Right lobe of liver (tissue), 6 donors: ENCODE measurements around the gene SAG. TPM values are rescaled to one million over a fixed set of nuclear protein-coding genes. Genes with fewer than 3 reads are reported as not detected.
"Not testable (repeated sequence)": the region's sequence is repeated elsewhere in the genome, so short reads cannot be mapped to it uniquely, and the experiment has no call there.

Experiments used
- ATAC-seq, 4 donors: fragments of 200-7000 bp; cut with Tn5 transposase; one replicate each; pipeline ENCODE4 v1.9.1; 2020; ENCODE audit warnings: mild to moderate bottlenecking in 4 of 4, moderate library complexity in 4 of 4
- DNase-seq, 3 donors: peaks; one replicate each; pipeline ENCODE4 v3.0.0-alpha.2; 2020
- H3K27ac ChIP-seq, 3 donors: fragments of 200-600 bp; one replicate each; pipeline ENCODE4 v1.8.0; 2022
- H3K27me3 ChIP-seq, 2 donors: fragments of 200-600 bp; one replicate each; pipeline ENCODE4 v1.8.0; 2022
- H3K36me3 ChIP-seq, 4 donors: fragments of 200-600 bp; sonication (generic) in 1 of 4; one replicate each; pipeline versions ENCODE4 v1.5.1 to v1.8.0; 2017 to 2022; ENCODE audit warnings: control low read depth in 1 of 4
- H3K4me1 ChIP-seq, 4 donors: fragments of 200-600 bp; sonication (generic) in 1 of 4; one replicate each; pipeline versions ENCODE4 v1.5.1 to v1.8.0; 2017 to 2022; ENCODE audit warnings: control low read depth in 1 of 4
- H3K4me3 ChIP-seq, 3 donors: fragments of 200-600 bp; one replicate each; pipeline ENCODE4 v1.8.0; 2022
- H3K9me3 ChIP-seq, 4 donors: fragments of 200-600 bp; sonication (generic) in 1 of 4; one replicate each; pipeline versions ENCODE4 v1.5.1 to v1.8.0; 2017 to 2022; ENCODE audit warnings: control low read depth in 1 of 4
- POLR2A ChIP-seq: fragments of 450-650 bp; IDR thresholded peaks from one replicate; pipeline ENCODE4 v1.6.1; 2017; ENCODE audit warnings: antibody characterized with exemption, mild to moderate bottlenecking
- WGBS: methylation state at CpG from one replicate; pipeline ENCODE4 v1.1.6; 2018; ENCODE audit warnings: low coverage, low lambda C conversion rate; ENCODE audit not compliant: insufficient coverage; ENCODE audit errors: missing lambda C conversion rate; 5-methylcytosine and 5-hydroxymethylcytosine counted together
- intact Hi-C, 2 donors: fragments of 100-400 bp; cut with DNase I; formaldehyde crosslinking; loops; one replicate each; pipeline versions ENCODE4 v1.11.2 to v1.14.1; 2022
- total RNA-seq, 6 experiments: library from RNA; depleted of rRNA in 2 of 6; stranded (reverse); fragments of >200 nt in 2 of 6; fragmentation: NEBNext Ultra II Directional in 3 of 6; extraction: Animal tissue kit (Norgen Biotek cat#: 25700) in 3 of 6; gene quantifications; one replicate each; pipeline versions ENCODE4 v1.1.0 to v1.2.4, GENCODE V29; 2016 to 2023
- TF ChIP-seq, protein P1 (sequence below), 4 donors: fragments of 200-600 bp in 3 of 4; fragments of 450-650 bp in 1 of 4; IDR thresholded peaks; one replicate each; pipeline versions ENCODE4 v1.5.1 to v1.8.0; 2016 to 2022; ENCODE audit warnings: antibody characterized with exemption in 4 of 4, mild to moderate bottlenecking in 2 of 4
- donor health status: DM: no; HTN: yes; CAD: no.
- donor health status: DM: no; HTN: no; CAD: no.
- donor health status: DM: no; HTN: no; CAD: no.
- donor health status: DM: no; HTN: yes; CAD: no.
- donor health status: DM: no; HTN: yes; CAD: no.

SAG gene
- total RNA-seq, 6 experiments from 2014 or later: not detected

DNA sequence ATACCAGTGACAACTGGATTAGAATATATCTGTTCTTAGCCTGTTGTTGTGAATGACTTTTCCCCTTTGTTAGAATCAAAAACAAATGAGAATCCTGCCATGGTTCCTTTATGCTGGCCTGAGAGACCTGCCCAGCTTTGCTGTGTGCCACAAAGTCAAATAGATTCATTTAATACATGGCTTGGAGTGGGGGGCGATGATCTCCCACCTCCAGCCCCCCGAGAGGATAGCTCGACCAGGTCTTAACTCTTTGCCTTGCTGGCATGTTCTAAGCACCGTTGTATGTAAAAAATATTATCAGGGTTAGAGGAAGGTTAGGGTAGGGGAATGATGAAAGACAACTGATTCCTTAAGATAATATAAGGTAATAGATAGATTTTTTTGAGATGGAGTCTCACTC lies 24.5 kb downstream of the SAG start:
- peak overlapping the region; percentile 36 to 65 (median 43) for H3K27ac ChIP-seq
- no peaks in the 10 kb centered on the region for H3K36me3 ChIP-seq
- no peak for ATAC-seq
- no peak for TF ChIP-seq POLR2A
- TF ChIP-seq, protein P1, sequence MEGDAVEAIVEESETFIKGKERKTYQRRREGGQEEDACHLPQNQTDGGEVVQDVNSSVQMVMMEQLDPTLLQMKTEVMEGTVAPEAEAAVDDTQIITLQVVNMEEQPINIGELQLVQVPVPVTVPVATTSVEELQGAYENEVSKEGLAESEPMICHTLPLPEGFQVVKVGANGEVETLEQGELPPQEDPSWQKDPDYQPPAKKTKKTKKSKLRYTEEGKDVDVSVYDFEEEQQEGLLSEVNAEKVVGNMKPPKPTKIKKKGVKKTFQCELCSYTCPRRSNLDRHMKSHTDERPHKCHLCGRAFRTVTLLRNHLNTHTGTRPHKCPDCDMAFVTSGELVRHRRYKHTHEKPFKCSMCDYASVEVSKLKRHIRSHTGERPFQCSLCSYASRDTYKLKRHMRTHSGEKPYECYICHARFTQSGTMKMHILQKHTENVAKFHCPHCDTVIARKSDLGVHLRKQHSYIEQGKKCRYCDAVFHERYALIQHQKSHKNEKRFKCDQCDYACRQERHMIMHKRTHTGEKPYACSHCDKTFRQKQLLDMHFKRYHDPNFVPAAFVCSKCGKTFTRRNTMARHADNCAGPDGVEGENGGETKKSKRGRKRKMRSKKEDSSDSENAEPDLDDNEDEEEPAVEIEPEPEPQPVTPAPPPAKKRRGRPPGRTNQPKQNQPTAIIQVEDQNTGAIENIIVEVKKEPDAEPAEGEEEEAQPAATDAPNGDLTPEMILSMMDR (IDR thresholded peaks at IDR 0.05): no peak
- H3K4me3 ChIP-seq: no peak overlapping the region
- H3K4me1 ChIP-seq: no peaks in the 10 kb centered on the region
- WGBS: 74% methylated on average over 4 of the region's 4 CpGs
- no peaks in the 10 kb centered on the region for H3K27me3 ChIP-seq
- intact Hi-C loops: no loop called here
- H3K9me3 ChIP-seq: no peaks in the 10 kb centered on the region
- DNase-seq: no peak

DNA sequence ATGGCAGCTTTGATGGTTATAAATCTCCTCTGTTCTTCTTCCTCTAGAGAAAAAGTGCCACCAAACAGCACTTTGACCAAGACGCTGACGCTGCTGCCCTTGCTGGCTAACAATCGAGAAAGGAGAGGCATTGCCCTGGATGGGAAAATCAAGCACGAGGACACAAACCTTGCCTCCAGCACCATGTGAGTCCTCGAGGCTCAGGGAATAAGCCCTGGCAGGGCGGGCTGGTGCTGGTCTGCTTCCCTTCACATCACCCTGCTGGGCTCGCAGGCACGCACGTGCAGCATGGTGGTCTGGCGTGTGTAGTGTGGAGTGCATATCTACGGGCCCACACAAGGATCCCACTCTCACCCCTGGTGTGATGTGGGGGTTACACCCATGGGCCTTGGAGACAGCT lies 27.3 kb downstream of the SAG start:
- 89% methylated on average over 6 of the region's 11 CpGs for WGBS
- TF ChIP-seq, protein P1 (IDR thresholded peaks at IDR 0.05): no peak
- no peak for TF ChIP-seq POLR2A
- Histone ChIP-seq H3K9me3 (no peaks in the 10 kb centered on the region), H3K4me1 (no peaks in the 10 kb centered on the region), H3K36me3 (no peaks in the 10 kb centered on the region), H3K27ac (no peak overlapping the region), H3K27me3 (no peaks in the 10 kb centered on the region), H3K4me3 (no peak overlapping the region)
- DNase-seq: no peak
- ATAC-seq: no peak
- intact Hi-C loops: no loop called here

DNA sequence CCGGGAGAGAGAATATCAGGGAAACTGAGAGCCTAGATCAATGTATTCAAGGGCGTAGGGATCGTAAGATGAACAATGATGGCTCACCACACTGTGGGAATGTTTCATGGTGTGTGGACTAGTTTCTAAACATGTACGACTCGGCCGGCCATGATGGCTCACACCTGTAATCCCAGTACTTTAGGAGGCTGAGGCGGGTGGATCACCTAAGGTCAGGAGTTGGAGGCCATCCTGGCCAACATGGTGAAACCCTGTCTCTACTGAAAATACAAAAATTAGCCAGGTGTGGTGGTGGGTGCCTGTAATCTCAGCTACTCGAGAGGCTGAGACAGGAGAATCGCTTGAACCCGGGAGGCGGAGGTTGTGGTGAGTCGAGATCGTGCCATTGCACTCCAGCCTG lies 28.5 kb downstream of the SAG start:
- DNase-seq, H3K27me3 ChIP-seq, H3K4me3 ChIP-seq, H3K27ac ChIP-seq, ATAC-seq, H3K36me3 ChIP-seq, H3K9me3 ChIP-seq, H3K4me1 ChIP-seq, intact Hi-C loops: not testable (repeated sequence)
- 89% methylated on average over 8 of the region's 13 CpGs for WGBS

DNA sequence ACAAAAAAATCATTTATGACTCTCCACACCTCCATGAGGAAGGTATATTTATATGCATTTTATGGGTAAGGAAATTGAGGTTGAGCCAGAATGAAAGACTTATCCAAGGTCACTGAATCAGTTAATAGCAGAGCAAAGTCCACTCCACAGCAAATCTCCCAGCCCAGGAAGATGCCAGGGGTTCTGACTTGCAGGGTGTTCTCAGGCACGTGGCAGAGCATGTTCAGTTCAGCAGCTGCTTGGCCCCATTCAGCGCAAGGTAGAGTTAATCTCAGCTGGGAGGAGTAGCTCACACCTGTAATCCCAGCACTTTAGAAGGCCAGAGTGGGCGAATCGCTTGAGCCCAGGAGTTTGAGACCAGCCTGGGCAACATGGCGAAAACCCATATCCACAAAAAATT lies 28.9 kb downstream of the SAG start:
- no peak for ATAC-seq
- Histone ChIP-seq H3K27me3 (no peaks in the 10 kb centered on the region), H3K4me1 (no peaks in the 10 kb centered on the region), H3K4me3 (no peak overlapping the region), H3K9me3 (no peaks in the 10 kb centered on the region), H3K27ac (no peak overlapping the region), H3K36me3 (no peaks in the 10 kb centered on the region)
- no CpG with 5 or more reads among the region's 5 CpGs for WGBS
- intact Hi-C loops: no loop called here
- no peak for DNase-seq
- TF ChIP-seq POLR2A: no peak

DNA sequence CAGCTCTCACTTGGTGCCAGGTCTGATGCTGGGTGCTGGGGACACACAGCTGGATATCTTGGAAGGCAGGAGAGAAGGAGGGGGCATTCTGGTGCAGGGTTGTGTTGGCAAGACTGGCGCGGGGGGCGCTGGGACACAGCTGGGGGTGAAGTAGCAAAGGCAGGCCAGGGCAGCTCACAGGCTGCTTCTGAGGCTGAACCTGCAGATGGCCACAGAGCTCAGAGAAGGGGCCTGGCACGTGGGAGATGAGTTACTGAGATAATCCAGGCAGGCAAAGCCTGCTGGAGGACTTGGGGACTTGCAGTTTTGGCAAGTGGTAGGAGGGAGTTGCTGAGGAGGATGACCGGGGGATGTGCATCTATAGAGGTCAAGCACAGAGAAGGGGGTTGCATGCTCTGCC lies 30.4 kb downstream of the SAG start:
- no peaks in the 10 kb centered on the region for H3K9me3 ChIP-seq
- no peaks in the 10 kb centered on the region for H3K4me1 ChIP-seq
- H3K36me3 ChIP-seq: no peaks in the 10 kb centered on the region
- DNase-seq: no peak
- 82% methylated on average over 4 of the region's 5 CpGs for WGBS
- no peak overlapping the region for H3K4me3 ChIP-seq
- H3K27me3 ChIP-seq: no peaks in the 10 kb centered on the region
- intact Hi-C loops: no loop called here
- TF ChIP-seq, protein P1 (IDR thresholded peaks at IDR 0.05): no peak
- TF ChIP-seq POLR2A: no peak
- H3K27ac ChIP-seq: no peak overlapping the region
- ATAC-seq: peak in 1 of 4 donors; percentile 16

DNA sequence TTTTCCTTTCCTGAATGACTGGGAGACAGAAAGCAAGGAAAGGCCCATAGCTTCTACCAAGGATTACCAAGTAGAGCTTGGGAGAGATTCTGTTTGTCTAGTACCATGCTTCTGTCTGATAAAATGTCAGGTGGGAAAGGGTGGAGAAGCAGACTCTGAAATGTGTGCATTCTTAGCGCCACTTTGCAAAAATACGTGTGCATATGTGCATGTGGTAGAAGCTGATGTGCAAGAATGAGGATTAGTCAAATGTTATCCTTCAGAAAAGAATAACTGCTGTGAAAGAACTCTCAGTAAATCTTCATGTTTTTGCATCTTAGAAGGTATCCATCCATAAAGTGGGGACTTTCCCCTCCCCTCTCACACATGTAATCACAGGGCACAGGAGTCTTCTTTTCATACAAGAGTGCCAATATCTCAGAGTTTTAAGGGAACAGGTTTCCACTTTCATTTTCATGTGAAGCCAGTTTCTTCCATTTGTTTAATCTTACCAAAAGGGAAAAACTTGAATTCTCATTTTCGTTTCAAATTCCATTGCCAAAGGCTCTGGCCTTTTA lies 31.3 kb downstream of the SAG start:
- H3K4me1 ChIP-seq: no peaks in the 10 kb centered on the region
- WGBS: 93% methylated on average over 3 of the region's 3 CpGs

More for the DNA sequence above, 31.3 kb downstream of the SAG start:
- Histone ChIP-seq H3K9me3 (no peaks in the 10 kb centered on the region), H3K4me3 (no peak overlapping the region), H3K27ac (no peak overlapping the region), H3K36me3 (no peaks in the 10 kb centered on the region), H3K27me3 (no peaks in the 10 kb centered on the region)
- TF ChIP-seq POLR2A: no peak
- TF ChIP-seq, protein P1 (IDR thresholded peaks at IDR 0.05): no peak
- ATAC-seq (no peak), DNase-seq (no peak)
- intact Hi-C loops: no loop called here
